Liver (tissue), 9 donors: ENCODE results near the gene MCUR1. TPM values are rescaled to one million over a fixed set of nuclear protein-coding genes. Genes with fewer than 3 reads are reported as not detected.
A peak's percentile ranks its signal among the peaks of the same experiment; 100 is the strongest.

Experiments used
- DNase-seq: peaks from one replicate; pipeline ENCODE4 v3.0.0-alpha.2; 2017; ENCODE audit warnings: low spot score
- H3K27ac ChIP-seq, 2 donors: one replicate each; pipeline ENCODE4 v1.7.0; 2013; ENCODE audit warnings: inconsistent platforms in 2 of 2, low read length in 2 of 2, control low read depth in 1 of 2, low read depth in 1 of 2, mild to moderate bottlenecking in 1 of 2
- H3K27me3 ChIP-seq, 4 donors: one replicate each; pipeline versions ENCODE4 v1.6.1 to v1.7.0; 2013; ENCODE audit warnings: low read length in 3 of 4, inconsistent platforms in 1 of 4, mild to moderate bottlenecking in 1 of 4, moderate library complexity in 1 of 4; ENCODE audit not compliant: control insufficient read depth in 4 of 4, insufficient read depth in 4 of 4
- H3K36me3 ChIP-seq, 4 donors: one replicate each; pipeline versions ENCODE4 v1.6.1 to v1.7.0; 2013; ENCODE audit warnings: low read length in 3 of 4, mild to moderate bottlenecking in 3 of 4, low read depth in 1 of 4, moderate library complexity in 1 of 4; ENCODE audit not compliant: control insufficient read depth in 4 of 4, insufficient read depth in 3 of 4
- H3K4me1 ChIP-seq, 4 donors: one replicate each; pipeline versions ENCODE4 v1.6.1 to v1.7.0; 2013; ENCODE audit warnings: low read length in 3 of 4, mild to moderate bottlenecking in 3 of 4, moderate library complexity in 1 of 4; ENCODE audit not compliant: control insufficient read depth in 4 of 4, insufficient read depth in 4 of 4
- H3K4me3 ChIP-seq, 3 donors: one replicate each; pipeline versions ENCODE4 v1.6.1 to v1.7.0; 2013; ENCODE audit warnings: low read length in 3 of 3, control low read depth in 1 of 3, low read depth in 1 of 3, mild to moderate bottlenecking in 1 of 3
- H3K9ac ChIP-seq, 2 donors: one replicate each; pipeline ENCODE4 v1.7.0; 2013; ENCODE audit warnings: low read length in 2 of 2, mild to moderate bottlenecking in 2 of 2, moderate library complexity in 2 of 2, control low read depth in 1 of 2, low read depth in 1 of 2
- H3K9me3 ChIP-seq, 4 donors: one replicate each; pipeline versions ENCODE4 v1.6.1 to v1.7.0; 2013; ENCODE audit warnings: low read length in 3 of 4; ENCODE audit not compliant: control insufficient read depth in 4 of 4
- ATF3 ChIP-seq: IDR thresholded peaks from 2 replicates; pipeline ENCODE4 v1.6.1; 2016; ENCODE audit warnings: antibody characterized with exemption
- CTCF ChIP-seq: fragments of 150-350 bp; IDR thresholded peaks from 2 replicates; pipeline ENCODE4 v1.5.1; 2017; ENCODE audit warnings: improper control_type of control experiment, low read depth, low read length; ENCODE audit not compliant: missing input control
- EGR1 ChIP-seq, 2 donors: IDR thresholded peaks; 2 replicates each; pipeline ENCODE4 v1.6.1; 2016 to 2018; ENCODE audit warnings: antibody characterized with exemption in 2 of 2, low read depth in 2 of 2
- FOXA1 ChIP-seq: IDR thresholded peaks from 2 replicates; pipeline ENCODE4 v1.6.1; 2016; ENCODE audit warnings: antibody characterized with exemption
- FOXA2 ChIP-seq: IDR thresholded peaks from 2 replicates; pipeline ENCODE4 v1.6.1; 2016; ENCODE audit warnings: antibody characterized with exemption
- GABPA ChIP-seq, 2 donors: IDR thresholded peaks in 1 of 2; conservative IDR thresholded peaks in 1 of 2; 2 replicates each; pipeline ENCODE4 v1.6.1; 2016; ENCODE audit warnings: antibody characterized with exemption in 2 of 2, mild to moderate bottlenecking in 1 of 2, moderate library complexity in 1 of 2
- HNF4A ChIP-seq, 2 donors: conservative IDR thresholded peaks; 2 replicates each; pipeline ENCODE4 v1.6.1; 2016; ENCODE audit warnings: antibody characterized with exemption in 2 of 2, mild to moderate bottlenecking in 2 of 2
- HNF4G ChIP-seq: IDR thresholded peaks from 2 replicates; pipeline ENCODE4 v1.6.1; 2016; ENCODE audit warnings: antibody characterized with exemption
- JUND ChIP-seq, 2 donors: IDR thresholded peaks; 2 replicates each; pipeline ENCODE4 v1.6.1; 2016; ENCODE audit warnings: antibody characterized with exemption in 2 of 2
- MAX ChIP-seq: IDR thresholded peaks from 2 replicates; pipeline ENCODE4 v1.6.1; 2016; ENCODE audit warnings: antibody characterized with exemption
- NR2F2 ChIP-seq: IDR thresholded peaks from 2 replicates; pipeline ENCODE4 v1.6.1; 2016; ENCODE audit warnings: antibody characterized with exemption
- RAD21 ChIP-seq, 2 donors: IDR thresholded peaks; 2 replicates each; pipeline ENCODE4 v1.6.1; 2016; ENCODE audit warnings: antibody characterized with exemption in 2 of 2, mild to moderate bottlenecking in 2 of 2
- REST ChIP-seq: IDR thresholded peaks from 2 replicates; pipeline ENCODE4 v1.6.1; 2016; ENCODE audit warnings: antibody characterized with exemption, mild to moderate bottlenecking
- RXRA ChIP-seq, 2 donors: IDR thresholded peaks; 2 replicates each; pipeline ENCODE4 v1.6.1; 2017 to 2018; ENCODE audit warnings: antibody characterized with exemption in 2 of 2, mild to moderate bottlenecking in 1 of 2
- SP1 ChIP-seq: IDR thresholded peaks from 2 replicates; pipeline ENCODE4 v1.6.1; 2018; ENCODE audit warnings: antibody characterized with exemption, mild to moderate bottlenecking
- TAF1 ChIP-seq: conservative IDR thresholded peaks from 2 replicates; pipeline ENCODE4 v1.6.1; 2016; ENCODE audit warnings: antibody characterized with exemption, mild to moderate bottlenecking
- YY1 ChIP-seq: IDR thresholded peaks from 2 replicates; pipeline ENCODE4 v1.6.1; 2016; ENCODE audit warnings: antibody characterized with exemption, mild to moderate bottlenecking
- ZBTB33 ChIP-seq: IDR thresholded peaks from 2 replicates; pipeline ENCODE4 v1.6.1; 2016; ENCODE audit warnings: antibody characterized with exemption
- WGBS: extraction: QIAGEN DNeasy Blood & Tissue Kit; methylation state at CpG from one replicate; pipeline ENCODE4 v1.1.7; 2013; 5-methylcytosine and 5-hydroxymethylcytosine counted together
- polyA plus RNA-seq, 2 donors: library from polyadenylated mRNA; stranded (reverse) in 1 of 2; unstranded in 1 of 2; fragments of 200-250 nt in 1 of 2; fragments of >200 nt in 1 of 2; fragmentation: Nextera tagmentation in 1 of 2; extraction: Ambion mirVana in 1 of 2; gene quantifications; one replicate each; pipeline versions ENCODE4 v1.2.1 to v1.2.3, GENCODE V29; 2013 to 2015
- total RNA-seq, 2 donors: library from RNA; depleted of rRNA; stranded (reverse); fragments of >200 nt; gene quantifications; one replicate each; pipeline ENCODE4 v1.2.3, GENCODE V29; 2014
- donor health status: healthy.
- donor health status: healthy.
- donor health status: healthy.
- donor health status: healthy.
- donor health status: healthy.

MCUR1 gene
- total and polyA plus RNA-seq, 4 donors, result 7.3 to 17.3 (median 7.4) TPM

GRCh38 chr6:13810688-13811446, 3.5 kb downstream of the MCUR1 start:
- 34% methylated on average over 3 of the region's 3 CpGs for WGBS
- DNase-seq, result no peak
- Histone ChIP-seq H3K27me3 (no peaks in the 10 kb centered on the region), H3K9me3 (no peaks in the 10 kb centered on the region), H3K36me3 (peaks cover 0 to 9% (median 5%) of the 10 kb centered on the region in 4 donors), H3K9ac (no peak overlapping the region), H3K4me3 (no peak overlapping the region), H3K4me1 (peaks cover 17 to 42% (median 32%) of the 10 kb centered on the region in 4 donors), H3K27ac (peak overlapping the region in 1 of 2 donors; percentile 6)
- TF ChIP-seq JUND (IDR thresholded peaks at IDR 0.05) (no peak), HNF4A (conservative IDR thresholded peaks at IDR 0.05) (peak in 1 of 2 donors; percentile 3), CTCF (no peak), FOXA1 (no peak), REST (no peak), RXRA (IDR thresholded peaks at IDR 0.05) (peak; percentile 53 to 69), HNF4G (no peak), SP1 (no peak), GABPA (IDR thresholded peaks at IDR 0.05 in 1 of 2, conservative IDR thresholded peaks at IDR 0.05 in 1 of 2) (no peak), ATF3 (peak; percentile 19), FOXA2 (no peak), EGR1 (IDR thresholded peaks at IDR 0.05; ENCODE audit: low read depth in 2 of 2) (no peak), MAX (no peak), NR2F2 (peak; percentile 13), RAD21 (IDR thresholded peaks at IDR 0.05) (no peak), ZBTB33 (no peak), TAF1 (no peak), YY1 (no peak)
